Measurements from ENCODE around the gene HIPK2. TPM values are rescaled to one million over a fixed set of nuclear protein-coding genes. Genes with fewer than 3 reads are reported as not detected.

Gene HIPK2
- total RNA-seq: 3.5 and 6.2 TPM in 2 replicates

DNA sequence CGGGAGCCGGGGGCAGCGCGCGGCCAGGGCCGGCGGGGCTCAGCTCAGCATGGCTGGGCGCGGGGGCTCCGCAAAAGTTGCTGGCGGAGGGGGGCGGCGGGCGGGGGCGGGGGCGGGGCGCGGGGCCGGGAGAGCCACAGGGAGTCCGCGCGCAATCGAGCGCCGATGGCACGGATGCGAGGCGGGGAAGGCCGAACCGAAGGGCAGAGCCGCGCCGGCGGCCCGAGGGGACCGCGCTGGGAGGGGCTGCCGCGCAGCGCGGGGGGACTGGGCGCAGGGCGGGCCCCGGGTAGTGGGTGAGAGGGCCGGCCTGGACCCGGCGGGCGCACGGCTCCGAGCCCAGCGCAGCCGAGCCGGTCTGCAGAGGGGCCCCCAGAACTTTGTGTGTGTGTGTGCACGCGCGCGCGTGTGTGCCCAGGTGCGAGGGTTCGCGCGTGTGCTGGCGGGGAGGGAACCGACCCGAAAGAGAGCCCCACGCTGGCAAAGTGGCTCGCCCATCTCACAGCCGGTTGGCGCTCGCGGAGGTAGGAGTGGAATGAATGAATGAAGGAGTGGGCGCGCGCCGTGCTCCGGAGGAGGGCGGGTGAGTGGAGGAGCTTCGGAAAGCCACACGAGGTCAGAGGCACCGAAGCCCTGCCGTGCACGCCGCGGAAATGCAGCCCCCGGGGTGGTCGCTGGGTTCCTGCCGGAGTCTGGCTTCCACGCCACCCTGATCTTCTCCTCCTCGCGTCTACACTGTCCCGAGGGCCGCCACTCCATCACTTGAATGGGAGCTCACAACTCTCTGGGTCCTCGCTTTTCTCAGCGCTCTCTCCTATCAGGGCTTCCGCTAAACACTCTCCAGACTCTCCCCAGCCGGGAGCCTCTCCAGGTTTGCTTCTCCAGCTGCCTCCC, at the start of gene HIPK2:
HIPK2 (minus strand) TSS at position 51 of the 894 bp plus-strand sequence. CDS start 375 bp downstream, outside the sequence.

DNA sequence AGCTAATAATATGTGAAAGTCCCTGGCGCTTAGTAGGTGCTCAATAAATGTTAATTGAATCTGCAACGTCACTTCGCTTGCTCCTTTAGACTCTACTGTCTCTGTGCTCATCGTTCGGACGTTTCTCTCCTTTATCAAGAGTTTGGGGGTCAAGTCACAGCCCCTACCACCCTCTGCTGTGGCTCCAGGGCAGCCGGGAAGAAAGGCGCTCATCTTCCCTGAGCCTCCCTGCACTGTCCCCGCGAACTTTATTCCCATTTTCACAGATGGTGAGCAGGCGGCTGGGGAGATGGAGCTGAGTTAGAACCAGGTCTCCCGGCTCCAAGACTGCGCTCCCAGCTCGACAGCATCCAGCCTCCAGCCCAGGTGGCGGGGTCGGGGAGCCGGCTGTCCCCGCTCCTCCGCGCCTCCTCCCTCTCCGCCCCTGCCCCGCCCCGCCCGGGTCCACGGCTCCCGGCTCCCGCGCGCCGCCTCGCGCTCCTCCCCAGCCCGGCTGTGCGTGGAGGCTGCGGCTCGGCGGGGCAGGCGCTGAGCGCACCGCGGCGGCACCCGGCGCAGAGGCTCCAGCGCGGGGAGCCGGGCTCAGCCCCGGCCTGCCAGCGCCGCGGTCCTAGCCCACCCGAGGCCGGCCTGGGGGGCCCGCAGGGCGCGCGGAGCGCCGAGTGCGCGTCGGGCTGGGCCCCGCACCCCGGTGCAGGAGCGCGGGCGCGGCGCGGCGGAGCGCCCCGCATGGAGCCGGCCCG, 254.4 kb downstream of the HIPK2 start, which contains the start of gene CLEC2L:
CLEC2L (plus strand) TSS at position 487 of the 743 bp plus-strand sequence; CDS start at position 730, 243 bp downstream.

Other genes with a start within 250 kb of the HIPK2 start
- 3.5 and 11.5 TPM in 2 replicates for gene TBXAS1, start 51.3 kb upstream of the HIPK2 start, total RNA-seq

All from myometrial cell (primary cell).